ENCODE measurements around the gene SERPING1.
A peak's percentile ranks its signal among the peaks of the same experiment; 100 is the strongest.

Gene SERPING1

GRCh38 chr11:57597916-57598830 is 688 bp downstream of the SERPING1 start:
- no peak for DNase-seq

- no peak for DNase-seq
Measured at GRCh38 chr11:57598831-57599155, 1.3 kb downstream of the SERPING1 start.

GRCh38 chr11:57599381-57599780 is 1.9 kb downstream of the SERPING1 start:
- DNase-seq = no peak

- DNase-seq = no peak
Measured at GRCh38 chr11:57601297-57601696, 3.8 kb downstream of the SERPING1 start.

GRCh38 chr11:57604296-57605027 is 7.0 kb downstream of the SERPING1 start:
- DNase-seq = no peak

GRCh38 chr11:57605028-57605420 is 7.5 kb downstream of the SERPING1 start:
- no peak for DNase-seq

- no peak for DNase-seq
Measured at GRCh38 chr11:57610170-57610569, 12.7 kb downstream of the SERPING1 start.

GRCh38 chr11:57614234-57614772 is 16.8 kb downstream of the SERPING1 start:
- DNase-seq = no peak

GRCh38 chr11:57615308-57615707 is 17.8 kb downstream of the SERPING1 start:
- no peak for DNase-seq

GRCh38 chr11:57616595-57616994 is 19.1 kb downstream of the SERPING1 start:
- no peak for DNase-seq

- DNase-seq = no peak
Measured at GRCh38 chr11:57618438-57618837, 21.0 kb downstream of the SERPING1 start.

- DNase-seq = no peak
Measured at GRCh38 chr11:57619331-57619730, 21.8 kb downstream of the SERPING1 start.

- DNase-seq = no peak
Measured at GRCh38 chr11:57620467-57620866, 23.0 kb downstream of the SERPING1 start.

GRCh38 chr11:57622263-57622662 is 24.8 kb downstream of the SERPING1 start:
- no peak for DNase-seq

- no peak for DNase-seq
Measured at GRCh38 chr11:57624864-57625263, 27.4 kb downstream of the SERPING1 start.

GRCh38 chr11:57626895-57627294 is 29.4 kb downstream of the SERPING1 start:
- no peak for DNase-seq

GRCh38 chr11:57630171-57630570 is 32.7 kb downstream of the SERPING1 start:
- no peak for DNase-seq

- DNase-seq = no peak
Measured at GRCh38 chr11:57632116-57632515, 34.6 kb downstream of the SERPING1 start.

- DNase-seq = no peak
Measured at GRCh38 chr11:57633394-57634070, 36.0 kb downstream of the SERPING1 start.

- no peak for DNase-seq
Measured at GRCh38 chr11:57634311-57634710, 36.8 kb downstream of the SERPING1 start.

- no peak for DNase-seq
Measured at GRCh38 chr11:57635246-57635645, 37.8 kb downstream of the SERPING1 start.

- no peak for DNase-seq
Measured at GRCh38 chr11:57637626-57638004, 40.1 kb downstream of the SERPING1 start.

GRCh38 chr11:57638005-57638781 is 40.7 kb downstream of the SERPING1 start:
- DNase-seq = peak; percentile 73
